OCI-LY1 (cell line): ENCODE data around the gene CCDC186.

Experiments
- EZH2 ChIP-seq: fragments of 200-600 bp; sonication (generic), shearing (Covaris generic); IDR thresholded peaks from 2 replicates; pipeline ENCODE4 v1.8.0; 2017; ENCODE audit warnings: borderline replicate concordance, mixed run types, mild to moderate bottlenecking, antibody characterized with exemption, low read length, moderate library complexity, mixed read lengths
- TF ChIP-seq, protein P1 (sequence below): fragments of 200-600 bp; sonication (generic), shearing (Covaris generic); IDR thresholded peaks from 2 replicates; pipeline ENCODE4 v1.5.1; 2017; ENCODE audit warnings: mild to moderate bottlenecking, antibody characterized with exemption, low read length, moderate library complexity, mixed read lengths

DNA sequence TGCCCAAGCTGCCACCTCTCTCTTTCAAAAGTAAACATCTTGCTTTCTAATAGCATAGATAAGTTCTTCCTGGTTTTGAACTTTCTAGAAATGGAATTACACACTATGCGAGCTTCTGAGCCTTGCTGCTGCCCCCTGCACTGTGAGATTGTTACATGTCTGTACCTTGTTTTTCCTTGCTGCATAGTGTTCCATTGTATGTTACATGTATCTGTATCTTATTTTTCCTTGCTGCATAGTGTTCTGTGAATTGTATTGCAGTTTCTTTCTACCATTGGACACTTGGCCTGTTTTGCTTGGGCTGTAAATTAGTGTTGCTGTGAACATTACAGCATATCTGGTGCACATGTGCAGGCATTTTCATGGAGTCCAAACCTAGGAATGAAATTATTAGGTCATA, 41.0 kb upstream of the CCDC186 start:
- TF ChIP-seq, protein P1, sequence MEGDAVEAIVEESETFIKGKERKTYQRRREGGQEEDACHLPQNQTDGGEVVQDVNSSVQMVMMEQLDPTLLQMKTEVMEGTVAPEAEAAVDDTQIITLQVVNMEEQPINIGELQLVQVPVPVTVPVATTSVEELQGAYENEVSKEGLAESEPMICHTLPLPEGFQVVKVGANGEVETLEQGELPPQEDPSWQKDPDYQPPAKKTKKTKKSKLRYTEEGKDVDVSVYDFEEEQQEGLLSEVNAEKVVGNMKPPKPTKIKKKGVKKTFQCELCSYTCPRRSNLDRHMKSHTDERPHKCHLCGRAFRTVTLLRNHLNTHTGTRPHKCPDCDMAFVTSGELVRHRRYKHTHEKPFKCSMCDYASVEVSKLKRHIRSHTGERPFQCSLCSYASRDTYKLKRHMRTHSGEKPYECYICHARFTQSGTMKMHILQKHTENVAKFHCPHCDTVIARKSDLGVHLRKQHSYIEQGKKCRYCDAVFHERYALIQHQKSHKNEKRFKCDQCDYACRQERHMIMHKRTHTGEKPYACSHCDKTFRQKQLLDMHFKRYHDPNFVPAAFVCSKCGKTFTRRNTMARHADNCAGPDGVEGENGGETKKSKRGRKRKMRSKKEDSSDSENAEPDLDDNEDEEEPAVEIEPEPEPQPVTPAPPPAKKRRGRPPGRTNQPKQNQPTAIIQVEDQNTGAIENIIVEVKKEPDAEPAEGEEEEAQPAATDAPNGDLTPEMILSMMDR = no peak
- TF ChIP-seq EZH2 = no peak
